DMS53 treated with DMSO at 0.1 percent for 48 hours (cell line): Measurements from ENCODE around the gene KLRC3.
A peak's percentile ranks its signal among the peaks of the same experiment; 100 is the strongest.
"Not testable (repeated sequence)": the region's sequence is repeated elsewhere in the genome, so short reads cannot be mapped to it uniquely, and the experiment has no call there.

Experiments
- DNase-seq: peaks from one replicate; lab custom pipeline; 2025; ENCODE audit not compliant: unreplicated experiment; lab: John Stamatoyannopoulos, UW

The KLRC3 gene

GRCh38 chr12:10420334-10420733, at the start of gene KLRC3:
Gene KLRC3 (minus strand): TSS chr12:10420595. CDS start chr12:10420550, 45 bp downstream.
- peak; percentile 76 for DNase-seq

- DNase-seq: no peak
Measured at GRCh38 chr12:10469701-10470100, 49.3 kb upstream of the KLRC3 start.

GRCh38 chr12:10466311-10466710, 45.9 kb upstream of the KLRC3 start:
- no peak for DNase-seq

- DNase-seq: no peak
Measured at GRCh38 chr12:10457760-10458159, 37.4 kb upstream of the KLRC3 start.

- DNase-seq: no peak
Measured at GRCh38 chr12:10456856-10457255, 36.5 kb upstream of the KLRC3 start.

GRCh38 chr12:10455766-10456165, 35.4 kb upstream of the KLRC3 start:
- no peak for DNase-seq

GRCh38 chr12:10454531-10454930, 34.1 kb upstream of the KLRC3 start:
- peak; percentile 16 for DNase-seq

GRCh38 chr12:10453156-10453555, 32.8 kb upstream of the KLRC3 start, which contains the start of gene KLRC1:
Gene KLRC1 (minus strand): TSS chr12:10453377. CDS start chr12:10451156, 2,221 bp downstream.
- no peak for DNase-seq

- DNase-seq: no peak
Measured at GRCh38 chr12:10448236-10448635, 27.8 kb upstream of the KLRC3 start.

GRCh38 chr12:10446052-10446451, 25.7 kb upstream of the KLRC3 start:
- not testable (repeated sequence) for DNase-seq

GRCh38 chr12:10441144-10441543, 20.7 kb upstream of the KLRC3 start:
- DNase-seq: not testable (repeated sequence)

GRCh38 chr12:10439608-10440274, 19.3 kb upstream of the KLRC3 start:
- DNase-seq: peak; percentile 97

- not testable (repeated sequence) for DNase-seq
Measured at GRCh38 chr12:10437601-10438000, 17.2 kb upstream of the KLRC3 start.

- peak; percentile 88 for DNase-seq
Measured at GRCh38 chr12:10435816-10436215, 15.4 kb upstream of the KLRC3 start, which contains the start of gene KLRC2. Gene KLRC2 (minus strand): TSS chr12:10436010. CDS start chr12:10435986, 24 bp downstream.

GRCh38 chr12:10430623-10431022, 10.2 kb upstream of the KLRC3 start:
- DNase-seq: not testable (repeated sequence)

- DNase-seq: not testable (repeated sequence)
Measured at GRCh38 chr12:10425938-10426337, 5.5 kb upstream of the KLRC3 start.

GRCh38 chr12:10424260-10424899, 4.0 kb upstream of the KLRC3 start:
- DNase-seq: peak; percentile 70

GRCh38 chr12:10422159-10422558, 1.8 kb upstream of the KLRC3 start:
- DNase-seq: not testable (repeated sequence)

GRCh38 chr12:10409392-10409791, 11.0 kb downstream of the KLRC3 start, which contains the start of gene KLRC4:
Gene KLRC4 (minus strand): TSS chr12:10409757. CDS start chr12:10409575, 182 bp downstream.
- DNase-seq: peak; percentile 99

GRCh38 chr12:10408842-10409241, 11.6 kb downstream of the KLRC3 start:
- peak; percentile 73 for DNase-seq

- DNase-seq: no peak
Measured at GRCh38 chr12:10406725-10407124, 13.7 kb downstream of the KLRC3 start.

GRCh38 chr12:10405294-10405693, 15.1 kb downstream of the KLRC3 start:
- no peak for DNase-seq
